BE2C (cell line): ENCODE results near the gene SCGB1C1.
A peak's percentile ranks its signal among the peaks of the same experiment; 100 is the strongest.

Source experiments
- DNase-seq: peaks from one replicate; pipeline ENCODE4 v3.0.0-alpha.2; 2020
- H3K27me3 ChIP-seq: fragments of 250-450 bp; sonication (Bioruptor Pico); 2 replicates; pipeline ENCODE4 v1.5.1; 2020; ENCODE audit warnings: mild to moderate bottlenecking
- H3K36me3 ChIP-seq: fragments of 250-450 bp; sonication (Bioruptor Pico); 2 replicates; pipeline ENCODE4 v1.5.1; 2020; ENCODE audit warnings: mild to moderate bottlenecking
- H3K4me1 ChIP-seq: fragments of 250-450 bp; sonication (Bioruptor Pico); 2 replicates; pipeline ENCODE4 v1.5.1; 2020
- H3K4me3 ChIP-seq: 2 replicates; pipeline ENCODE4 v1.5.1; 2011; ENCODE audit warnings: low read depth, low read length
- H3K9me3 ChIP-seq: fragments of 250-450 bp; sonication (Bioruptor Pico); 2 replicates; pipeline ENCODE4 v1.5.1; 2020
- CTCF ChIP-seq: IDR thresholded peaks from 2 replicates; pipeline ENCODE4 v1.5.1; 2012; ENCODE audit warnings: mild to moderate bottlenecking, low read depth, low read length

SCGB1C1 gene

GRCh38 chr11:206002-206384 lies 13.1 kb downstream of the SCGB1C1 start:
- H3K9me3 ChIP-seq = no peaks in the 10 kb centered on the region
- H3K36me3 ChIP-seq = peaks cover 6% of the 10 kb centered on the region
- H3K27me3 ChIP-seq = no peaks in the 10 kb centered on the region
- no peak for TF ChIP-seq CTCF
- H3K4me3 ChIP-seq = no peak overlapping the region; the same call in 1 of the 2 replicates
- H3K4me1 ChIP-seq = no peaks in the 10 kb centered on the region
- DNase-seq = no peak

GRCh38 chr11:206526-207207 lies 13.8 kb downstream of the SCGB1C1 start:
- Histone ChIP-seq H3K4me1 (no peaks in the 10 kb centered on the region), H3K9me3 (no peaks in the 10 kb centered on the region), H3K4me3 (peak overlapping the region; percentile 78), H3K36me3 (peaks cover 6% of the 10 kb centered on the region), H3K27me3 (no peaks in the 10 kb centered on the region)
- TF ChIP-seq CTCF = no peak
- DNase-seq = peak; percentile 14

- no peaks in the 10 kb centered on the region for H3K27me3 ChIP-seq
- no peak for TF ChIP-seq CTCF
- DNase-seq = peak; percentile 88
- peak within 1 kb of the TSS; percentile 78 for H3K4me3 ChIP-seq
- H3K9me3 ChIP-seq = no peaks in the 10 kb centered on the region
- H3K36me3 ChIP-seq = peaks cover 6% of the 10 kb centered on the region
- no peaks in the 10 kb centered on the region for H3K4me1 ChIP-seq
Measured at GRCh38 chr11:207208-207862, 14.5 kb downstream of the SCGB1C1 start, which contains the start of the genes BET1L and RIC8A. Gene BET1L (minus strand): TSS chr11:207399. CDS start chr11:207321, 78 bp downstream. Gene RIC8A (plus strand): TSS chr11:207708. CDS start chr11:208855, 1,147 bp downstream.

GRCh38 chr11:207863-208180 lies 14.9 kb downstream of the SCGB1C1 start:
- no peaks in the 10 kb centered on the region for H3K4me1 ChIP-seq
- peaks cover 9% of the 10 kb centered on the region for H3K36me3 ChIP-seq
- no peak for DNase-seq
- no peak for TF ChIP-seq CTCF
- H3K9me3 ChIP-seq = no peaks in the 10 kb centered on the region
- H3K4me3 ChIP-seq = peak overlapping the region; percentile 78
- H3K27me3 ChIP-seq = no peaks in the 10 kb centered on the region

- H3K4me3 ChIP-seq = peak overlapping the region; percentile 78
- H3K27me3 ChIP-seq = no peaks in the 10 kb centered on the region
- peaks cover 9% of the 10 kb centered on the region for H3K36me3 ChIP-seq
- peak; percentile 54 for DNase-seq
- H3K4me1 ChIP-seq = no peaks in the 10 kb centered on the region
- no peaks in the 10 kb centered on the region for H3K9me3 ChIP-seq
- no peak for TF ChIP-seq CTCF
Measured at GRCh38 chr11:208181-208916, 15.5 kb downstream of the SCGB1C1 start.

- H3K27me3 ChIP-seq = no peaks in the 10 kb centered on the region
- H3K4me1 ChIP-seq = no peaks in the 10 kb centered on the region
- no peak for DNase-seq
- peak overlapping the region; percentile 78 for H3K4me3 ChIP-seq
- H3K36me3 ChIP-seq = peaks cover 9% of the 10 kb centered on the region
- no peaks in the 10 kb centered on the region for H3K9me3 ChIP-seq
- no peak for TF ChIP-seq CTCF
Measured at GRCh38 chr11:208917-209260, 16.0 kb downstream of the SCGB1C1 start.
